ENCODE data around the gene SDC3.

- TF ChIP-seq EZH2 (IDR thresholded peaks at IDR 0.05; ENCODE audit: borderline replicate concordance, low read depth, low read length, poor library complexity, severe bottlenecking) (no peak), CTCF (conservative IDR thresholded peaks at IDR 0.05; ENCODE audit: low read depth, low read length) (no peak)
Observed at GRCh38 chr1:30867537-30867936, 41.0 kb downstream of the SDC3 start.
